Activated CD8-positive, alpha-beta memory T cell treated with anti-CD3 and anti-CD28 coated beads for 36 hours (primary cell): ENCODE results near the gene ASB17. TPM values are rescaled to one million over a fixed set of nuclear protein-coding genes. Genes with fewer than 3 reads are reported as not detected.
"Not testable (repeated sequence)": the region's sequence is repeated elsewhere in the genome, so short reads cannot be mapped to it uniquely, and the experiment has no call there.

ENCODE experiments used
- CTCF ChIA-PET: fragments of 350-600 bp; sonication (Branson Sonifier 250); formaldehyde crosslinking; loops from one replicate; lab custom pipeline; 2021; ENCODE audit warnings: antibody characterized with exemption; lab: Charles Lee
- POLR2A ChIA-PET: fragments of 350-600 bp; sonication (Branson Sonifier 250); formaldehyde crosslinking; loops from one replicate; lab custom pipeline; 2021; ENCODE audit warnings: antibody characterized with exemption; lab: Charles Lee
- total RNA-seq, 2 experiments: library from RNA; stranded (reverse); gene quantifications; one replicate each; pipeline ENCODE4 v1.2.3, GENCODE V29; 2021

Gene ASB17
- total RNA-seq: not detected

- ChIA-PET CTCF (no interaction called here), POLR2A (no interaction called here)
Observed at GRCh38 chr1:75932304-75932703, at the start of gene ASB17. ASB17 (minus strand) TSS chr1:75932404; CDS start chr1:75932291, 113 bp downstream.

GRCh38 chr1:75980972-75981897, 49.0 kb upstream of the ASB17 start:
- POLR2A ChIA-PET: no interaction called here

GRCh38 chr1:75970631-75971030, 38.4 kb upstream of the ASB17 start:
- ChIA-PET POLR2A (no interaction called here), CTCF (no interaction called here)

More at GRCh38 chr1:75980972-75981897, 49.0 kb upstream of the ASB17 start:
- CTCF ChIA-PET: no interaction called here

GRCh38 chr1:75969550-75969949, 37.3 kb upstream of the ASB17 start:
- CTCF ChIA-PET: no interaction called here
- POLR2A ChIA-PET: no interaction called here

DNA sequence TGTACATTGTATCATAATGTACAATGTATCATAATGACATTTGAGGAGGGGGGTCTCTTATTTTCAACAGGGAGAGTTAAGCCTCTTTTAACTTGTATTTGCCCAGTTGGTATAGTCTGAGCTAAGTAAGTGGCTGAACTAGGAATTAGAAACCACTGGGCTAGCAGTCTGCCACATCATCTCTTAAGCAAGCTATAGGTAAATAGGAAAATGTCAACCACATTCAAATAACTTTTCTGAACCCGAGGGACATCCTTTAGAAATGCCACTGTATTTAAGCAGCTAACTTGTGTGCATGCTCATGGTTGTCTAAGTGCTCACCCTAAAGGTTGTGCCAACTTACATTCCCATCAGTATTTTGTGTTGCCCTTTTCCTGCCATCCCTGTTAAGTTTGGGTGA, 35.5 kb upstream of the ASB17 start:
- CTCF ChIA-PET: no interaction called here
- POLR2A ChIA-PET: no interaction called here

- CTCF ChIA-PET: no interaction called here
Observed at GRCh38 chr1:75964760-75965408, 32.7 kb upstream of the ASB17 start.

DNA sequence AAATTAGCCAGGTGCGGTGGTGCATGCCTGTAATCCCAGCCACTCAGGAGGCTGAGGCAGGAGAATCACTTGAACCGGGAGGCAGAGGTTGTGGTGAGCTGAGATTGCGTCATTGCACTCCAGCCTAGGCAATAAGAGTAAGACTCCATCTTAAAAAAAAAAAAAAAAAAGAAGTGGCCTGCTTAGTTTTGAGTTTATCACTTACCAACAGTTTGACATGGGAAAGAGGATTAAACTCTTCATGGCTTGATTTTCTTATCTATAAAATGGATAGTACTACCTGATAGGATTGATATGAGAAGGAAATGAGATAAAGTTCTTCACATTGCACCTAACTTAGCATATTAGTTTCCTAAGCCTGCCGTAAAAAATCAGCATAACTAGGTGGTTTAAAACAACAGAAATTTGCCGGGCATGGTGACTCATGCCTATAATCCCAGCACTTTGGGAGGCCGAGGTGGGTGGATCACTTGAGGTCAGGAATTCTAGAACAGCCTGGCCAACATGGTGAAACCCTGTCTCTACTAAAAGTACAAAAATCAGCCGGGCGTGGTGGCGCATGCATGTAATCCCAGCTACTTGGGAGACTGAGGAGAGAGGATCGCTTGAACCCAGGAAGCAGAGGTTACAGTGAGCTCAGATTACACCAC, 32.0 kb upstream of the ASB17 start:
- CTCF ChIA-PET, POLR2A ChIA-PET: not testable (repeated sequence)

More at GRCh38 chr1:75964760-75965408, 32.7 kb upstream of the ASB17 start:
- POLR2A ChIA-PET: no interaction called here

DNA sequence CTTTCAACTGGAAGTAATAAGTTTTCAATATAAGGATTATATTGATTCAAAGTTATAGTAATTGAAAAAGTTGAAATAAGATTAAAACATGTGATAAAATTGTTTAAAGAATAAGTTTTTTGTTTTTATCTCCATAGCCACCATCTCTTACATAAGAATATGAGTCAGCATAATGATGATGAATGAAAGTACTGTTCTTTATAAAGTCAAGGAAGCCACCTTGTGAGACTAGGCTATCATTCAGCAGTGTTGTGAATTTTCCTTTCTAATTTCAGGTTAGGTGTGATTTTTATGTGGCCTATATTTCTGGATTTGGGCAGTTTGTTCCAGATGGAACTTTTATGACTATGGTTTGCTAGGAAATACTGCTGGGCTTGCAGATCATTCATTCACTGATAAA, 22.4 kb upstream of the ASB17 start:
- ChIA-PET POLR2A (no interaction called here), CTCF (no interaction called here)

GRCh38 chr1:75953461-75953860, 21.3 kb upstream of the ASB17 start:
- POLR2A ChIA-PET: no interaction called here

GRCh38 chr1:75952016-75952415, 19.8 kb upstream of the ASB17 start:
- POLR2A ChIA-PET: no interaction called here
- CTCF ChIA-PET: no interaction called here

More at GRCh38 chr1:75953461-75953860, 21.3 kb upstream of the ASB17 start:
- CTCF ChIA-PET: no interaction called here

DNA sequence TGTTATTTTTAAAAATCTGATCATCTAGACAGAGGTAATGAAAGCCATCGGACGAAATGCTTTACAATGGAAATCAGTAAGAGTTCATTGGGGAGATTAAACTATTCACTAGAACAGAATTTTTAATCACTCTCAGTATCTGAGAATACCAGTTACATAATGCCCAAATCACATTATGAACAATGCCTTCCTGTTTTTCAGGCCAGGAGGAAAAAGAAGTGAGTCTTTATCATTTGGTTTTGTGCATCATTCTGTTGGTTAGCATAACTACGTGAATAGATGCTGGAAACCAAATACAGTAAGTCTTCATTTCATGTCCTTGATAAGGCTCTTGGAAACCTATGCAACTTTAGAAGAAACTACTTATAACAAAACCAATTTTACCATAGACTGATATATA, 18.0 kb upstream of the ASB17 start:
- CTCF ChIA-PET: no interaction called here
- POLR2A ChIA-PET: no interaction called here

DNA sequence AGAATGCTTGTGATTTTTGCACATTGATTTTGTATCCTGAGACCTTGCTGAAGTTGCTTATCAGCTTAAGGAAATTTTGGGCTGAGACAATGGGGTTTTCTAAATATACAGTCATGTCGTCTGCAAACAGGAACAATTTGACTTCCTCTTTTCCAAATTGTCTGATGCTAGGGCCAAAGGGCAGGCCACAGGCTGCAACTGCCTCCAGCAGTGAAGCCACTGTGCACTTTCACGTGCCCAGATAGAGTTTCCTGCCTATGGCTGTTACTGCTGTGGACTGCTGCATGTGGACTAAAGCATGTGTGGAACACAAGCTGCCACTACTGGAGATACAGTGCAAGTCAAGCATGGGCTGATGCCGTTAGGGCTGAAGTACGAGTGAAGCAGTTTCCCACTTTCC, 10.8 kb upstream of the ASB17 start:
- POLR2A ChIA-PET, CTCF ChIA-PET: not testable (repeated sequence)

DNA sequence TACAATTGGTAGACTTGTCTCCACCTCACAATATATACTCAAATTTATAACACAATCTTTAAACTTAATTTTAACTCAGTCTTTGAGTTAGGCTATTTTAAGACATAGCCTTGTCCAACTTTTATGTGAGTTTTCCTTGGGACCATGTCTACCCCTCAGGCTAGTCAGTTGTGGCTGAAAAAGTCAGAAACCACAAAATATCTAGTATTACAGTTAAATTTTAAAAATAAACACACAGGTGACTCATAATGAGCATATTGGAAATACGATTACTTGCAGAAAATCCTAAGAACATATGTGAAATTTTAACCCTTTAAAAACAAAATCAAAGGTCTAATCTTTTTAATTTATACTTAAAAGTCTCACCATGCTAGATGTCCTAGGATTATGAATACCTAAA, 4.8 kb upstream of the ASB17 start:
- ChIA-PET POLR2A (no interaction called here), CTCF (no interaction called here)

GRCh38 chr1:75922698-75923097, 9.5 kb downstream of the ASB17 start:
- POLR2A ChIA-PET: no interaction called here
- CTCF ChIA-PET: no interaction called here

DNA sequence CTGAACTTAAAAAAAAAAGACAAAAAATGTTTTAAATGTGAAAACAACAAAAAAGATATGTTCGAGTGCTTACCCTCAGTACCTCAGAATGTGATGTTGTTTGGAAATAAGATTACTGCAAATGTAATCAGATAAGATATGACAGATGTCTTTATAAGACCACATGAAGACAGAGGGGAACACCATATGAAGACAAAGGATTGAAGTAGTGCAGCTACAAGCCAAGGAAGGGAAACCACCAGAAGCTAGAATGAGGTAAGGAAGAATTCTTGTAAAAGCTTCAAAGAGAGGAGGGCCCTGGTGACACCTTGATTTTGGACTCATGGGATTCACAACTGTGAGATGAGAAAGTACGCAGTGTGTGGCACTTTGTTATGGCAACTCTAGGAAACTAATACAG, 15.4 kb downstream of the ASB17 start:
- ChIA-PET CTCF (no interaction called here), POLR2A (no interaction called here)

- CTCF ChIA-PET: no interaction called here
Observed at GRCh38 chr1:75908717-75909152, 23.5 kb downstream of the ASB17 start.

DNA sequence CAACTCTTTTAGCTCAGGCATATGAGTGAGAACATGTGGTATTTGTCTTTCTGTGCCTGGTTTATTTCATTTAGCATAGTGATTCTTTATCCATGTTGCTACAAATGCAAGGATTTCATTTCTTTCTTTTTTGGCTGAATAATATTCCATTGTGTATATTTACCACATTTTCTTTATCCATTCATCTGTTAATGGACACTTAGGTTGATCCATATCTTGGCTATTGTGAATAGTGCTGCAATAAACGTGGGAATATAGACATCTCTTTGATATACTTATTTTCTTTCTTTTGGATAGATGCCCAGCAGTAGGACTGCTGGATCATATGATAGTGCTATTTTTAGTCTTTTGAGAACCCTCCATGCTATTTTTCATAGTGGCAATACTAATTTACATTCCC, 30.8 kb downstream of the ASB17 start:
- ChIA-PET CTCF (no interaction called here), POLR2A (no interaction called here)

More at GRCh38 chr1:75908717-75909152, 23.5 kb downstream of the ASB17 start:
- POLR2A ChIA-PET: no interaction called here

DNA sequence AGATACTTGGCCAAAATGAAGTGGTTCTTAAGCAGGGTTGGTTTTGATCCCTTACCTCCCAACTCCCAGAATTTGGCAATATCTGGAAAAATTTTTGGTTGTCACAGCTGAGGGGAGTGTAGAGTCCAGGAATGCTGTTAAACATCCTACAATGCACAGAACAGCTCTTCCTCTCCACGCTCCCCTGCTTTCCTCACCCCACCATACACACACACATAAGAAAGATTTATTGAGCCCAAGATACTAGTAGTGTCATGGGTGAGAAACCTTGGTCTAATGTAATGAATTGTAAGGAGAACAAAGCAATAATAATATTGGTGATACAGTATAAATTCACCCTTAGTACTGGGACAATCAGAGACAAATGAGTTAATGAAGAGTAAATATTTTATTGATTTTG, 47.8 kb downstream of the ASB17 start:
- POLR2A ChIA-PET: no interaction called here
- CTCF ChIA-PET: no interaction called here

GRCh38 chr1:75879985-75880384, 52.2 kb downstream of the ASB17 start:
- CTCF ChIA-PET: no interaction called here
- POLR2A ChIA-PET: no interaction called here

GRCh38 chr1:75870951-75871350, 61.3 kb downstream of the ASB17 start:
- POLR2A ChIA-PET: no interaction called here
- CTCF ChIA-PET: no interaction called here
